Measurements from ENCODE around the gene MORF4L1. TPM values are rescaled to one million over a fixed set of nuclear protein-coding genes. Genes with fewer than 3 reads are reported as not detected.

Gene MORF4L1
- total RNA-seq, 1 donor from 2014 or later: 491 TPM

DNA sequence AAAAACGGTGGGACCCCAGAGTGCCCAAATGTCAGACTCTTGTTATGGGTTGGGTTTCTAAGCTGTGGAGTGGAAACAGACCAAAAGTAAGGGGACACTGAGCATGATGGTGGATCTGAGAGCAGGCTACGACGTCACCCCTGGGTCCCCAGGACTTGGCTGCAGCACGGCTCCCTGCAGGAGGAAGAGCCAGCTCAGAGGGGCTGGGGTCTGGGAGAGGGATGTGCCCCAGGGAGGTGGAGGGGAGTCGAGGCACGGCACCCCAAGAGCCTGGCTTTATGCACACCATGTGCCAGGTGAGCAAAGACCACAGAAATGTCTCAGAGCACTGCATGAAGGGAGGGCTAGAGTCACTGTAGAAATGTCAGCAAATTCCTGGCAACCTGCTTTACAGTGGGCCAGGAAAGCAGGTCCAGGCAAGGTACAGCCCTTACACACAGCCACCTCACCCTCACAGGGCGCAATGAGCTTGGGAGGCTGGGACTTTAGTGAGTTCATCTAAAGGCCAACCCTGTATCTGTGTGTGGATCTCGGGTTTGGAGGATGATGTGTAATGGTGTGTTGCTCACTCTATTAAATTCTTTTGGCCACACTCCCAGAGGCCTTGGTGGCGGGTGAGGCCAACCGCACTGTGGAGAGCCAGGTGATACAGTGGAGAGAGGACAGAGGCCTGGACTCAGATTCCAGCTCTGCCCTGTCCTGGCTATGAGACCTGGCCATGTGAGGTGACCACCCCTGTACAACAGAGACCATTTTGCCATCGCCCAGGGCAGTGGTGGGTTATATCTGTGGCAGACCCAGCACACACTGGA, 58.1 kb downstream of the MORF4L1 start:
- peaks cover 13% of the 10 kb centered on the region for H3K4me1 Mint-ChIP-seq (ENCODE audit: low read depth)
- TF ChIP-seq, protein P1, sequence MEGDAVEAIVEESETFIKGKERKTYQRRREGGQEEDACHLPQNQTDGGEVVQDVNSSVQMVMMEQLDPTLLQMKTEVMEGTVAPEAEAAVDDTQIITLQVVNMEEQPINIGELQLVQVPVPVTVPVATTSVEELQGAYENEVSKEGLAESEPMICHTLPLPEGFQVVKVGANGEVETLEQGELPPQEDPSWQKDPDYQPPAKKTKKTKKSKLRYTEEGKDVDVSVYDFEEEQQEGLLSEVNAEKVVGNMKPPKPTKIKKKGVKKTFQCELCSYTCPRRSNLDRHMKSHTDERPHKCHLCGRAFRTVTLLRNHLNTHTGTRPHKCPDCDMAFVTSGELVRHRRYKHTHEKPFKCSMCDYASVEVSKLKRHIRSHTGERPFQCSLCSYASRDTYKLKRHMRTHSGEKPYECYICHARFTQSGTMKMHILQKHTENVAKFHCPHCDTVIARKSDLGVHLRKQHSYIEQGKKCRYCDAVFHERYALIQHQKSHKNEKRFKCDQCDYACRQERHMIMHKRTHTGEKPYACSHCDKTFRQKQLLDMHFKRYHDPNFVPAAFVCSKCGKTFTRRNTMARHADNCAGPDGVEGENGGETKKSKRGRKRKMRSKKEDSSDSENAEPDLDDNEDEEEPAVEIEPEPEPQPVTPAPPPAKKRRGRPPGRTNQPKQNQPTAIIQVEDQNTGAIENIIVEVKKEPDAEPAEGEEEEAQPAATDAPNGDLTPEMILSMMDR (IDR thresholded peaks at IDR 0.05): no peak
- H3K9me3 Mint-ChIP-seq (ENCODE audit: low read depth): no peaks in the 10 kb centered on the region
- H3K27ac Mint-ChIP-seq (ENCODE audit: unreplicated experiment): no peak overlapping the region
- no peak for DNase-seq (ENCODE audit: low spot score)
- no peak overlapping the region for H3K4me3 Mint-ChIP-seq (ENCODE audit: unreplicated experiment)
- peaks cover 5% of the 10 kb centered on the region for H3K36me3 Mint-ChIP-seq (ENCODE audit: low read depth)
- no peaks in the 10 kb centered on the region for H3K27me3 Mint-ChIP-seq (ENCODE audit: low read depth)

DNA sequence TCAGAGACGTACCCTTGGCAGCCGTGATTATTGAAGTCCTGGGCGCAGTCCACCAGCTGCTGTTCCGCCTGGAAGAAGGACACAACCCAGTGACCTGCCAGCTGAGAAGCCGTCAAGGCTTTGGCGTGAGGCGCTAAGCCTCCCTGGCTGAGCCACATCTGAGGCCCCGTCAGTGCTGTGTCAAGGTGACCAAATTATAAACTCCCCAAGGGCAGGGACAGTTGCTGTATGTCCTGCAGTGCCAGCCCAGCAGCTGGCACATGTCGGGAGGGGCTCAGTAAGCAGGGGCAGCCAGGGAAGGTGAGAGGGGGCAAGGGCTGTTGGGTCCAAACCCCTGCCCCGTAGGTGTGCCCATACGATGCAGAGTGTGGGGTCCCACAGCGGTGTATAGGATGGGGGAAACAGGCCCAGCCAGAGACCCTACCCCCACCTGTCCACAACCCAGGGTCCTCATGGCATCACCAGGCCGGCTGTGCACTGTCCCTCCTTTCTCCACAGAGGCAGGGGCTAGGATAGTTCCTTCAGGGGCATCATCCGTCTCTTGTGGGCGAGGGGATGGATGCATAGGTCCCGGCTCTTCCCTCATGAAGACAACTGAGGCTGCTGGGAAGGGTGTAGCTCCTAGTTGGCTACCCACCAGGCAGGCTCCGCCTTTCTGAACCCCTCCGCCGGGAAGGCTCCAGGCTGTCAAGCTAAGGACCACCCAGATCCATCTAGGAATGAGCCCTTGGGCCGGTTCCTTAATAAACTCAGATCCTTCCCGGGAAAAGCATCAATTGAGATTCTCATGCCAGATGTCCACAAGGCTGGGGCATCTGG, 59.0 kb downstream of the MORF4L1 start:
- Mint-ChIP-seq H3K9me3 (ENCODE audit: low read depth) (no peaks in the 10 kb centered on the region), H3K27ac (ENCODE audit: unreplicated experiment) (no peak overlapping the region), H3K4me3 (ENCODE audit: unreplicated experiment) (no peak overlapping the region), H3K4me1 (ENCODE audit: low read depth) (peaks cover 13% of the 10 kb centered on the region), H3K36me3 (ENCODE audit: low read depth) (peaks cover 5% of the 10 kb centered on the region), H3K27me3 (ENCODE audit: low read depth) (no peaks in the 10 kb centered on the region)
- TF ChIP-seq, protein P1 (IDR thresholded peaks at IDR 0.05): no peak
- DNase-seq (ENCODE audit: low spot score): no peak

DNA sequence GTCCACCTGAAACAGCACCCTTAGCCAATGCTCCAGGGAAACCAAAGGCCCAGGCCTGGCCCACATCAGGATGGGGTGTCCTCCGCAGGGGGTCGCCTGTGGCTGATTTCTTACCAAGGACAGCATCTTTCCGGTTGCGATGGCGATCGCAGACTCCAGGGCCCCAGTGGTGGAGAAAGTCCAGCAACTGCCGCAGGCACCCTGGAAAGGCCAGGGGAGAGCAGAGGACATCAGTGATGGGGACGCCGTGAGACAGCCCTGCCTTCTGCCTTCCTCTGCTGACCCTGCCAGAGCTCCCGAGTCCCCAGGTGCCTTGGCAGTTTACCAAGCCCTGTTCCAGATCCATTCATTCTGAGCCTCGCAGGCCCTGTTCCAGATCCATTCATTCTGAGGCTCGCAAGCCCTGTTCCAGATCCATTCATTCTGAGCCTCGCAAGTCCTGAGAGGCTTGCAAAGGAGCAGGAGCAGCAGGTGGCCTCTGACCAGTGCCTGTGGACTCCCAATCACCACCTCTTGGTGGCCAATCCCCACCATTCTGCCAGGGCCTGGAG, 59.6 kb downstream of the MORF4L1 start:
- Mint-ChIP-seq H3K9me3 (ENCODE audit: low read depth) (no peaks in the 10 kb centered on the region), H3K27me3 (ENCODE audit: low read depth) (no peaks in the 10 kb centered on the region), H3K4me1 (ENCODE audit: low read depth) (peaks cover 13% of the 10 kb centered on the region), H3K4me3 (ENCODE audit: unreplicated experiment) (no peak overlapping the region), H3K36me3 (ENCODE audit: low read depth) (peaks cover 2% of the 10 kb centered on the region), H3K27ac (ENCODE audit: unreplicated experiment) (no peak overlapping the region)
- TF ChIP-seq, protein P1 (IDR thresholded peaks at IDR 0.05): no peak
- DNase-seq (ENCODE audit: low spot score): peak; percentile 66

DNA sequence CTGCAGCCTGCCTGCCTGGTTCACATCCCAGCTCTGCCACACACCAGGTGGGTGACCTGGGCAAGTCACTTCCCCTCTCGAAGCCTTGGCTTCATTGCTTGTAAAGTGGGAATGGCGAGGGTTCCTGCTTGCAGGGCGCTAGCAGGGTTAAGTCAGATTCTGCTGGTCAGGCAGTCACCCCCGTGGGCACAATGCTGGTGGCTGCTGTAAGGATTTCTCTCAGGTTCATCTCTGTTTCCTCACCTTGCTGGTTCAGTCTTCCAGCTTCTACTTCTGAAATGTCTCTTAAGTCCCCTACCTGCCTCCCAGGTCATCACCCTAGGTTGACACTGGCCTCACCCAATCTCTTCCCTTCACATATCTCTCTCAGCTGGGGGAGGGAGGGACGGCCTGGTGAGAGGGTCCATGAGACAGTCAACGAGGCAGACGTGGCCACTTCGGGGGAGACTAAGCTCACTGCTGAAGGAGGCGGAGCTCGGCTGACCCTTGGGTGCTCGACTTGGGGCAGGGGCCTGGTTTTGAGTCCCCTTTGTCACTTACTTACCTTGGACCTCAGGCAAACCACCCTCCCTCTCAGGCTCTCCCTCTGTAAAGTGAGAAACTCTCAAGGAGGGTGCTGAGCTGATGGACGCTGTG, 60.6 kb downstream of the MORF4L1 start:
- no peak overlapping the region for H3K27ac Mint-ChIP-seq (ENCODE audit: unreplicated experiment)
- H3K36me3 Mint-ChIP-seq (ENCODE audit: low read depth): peaks cover 3% of the 10 kb centered on the region
- TF ChIP-seq, protein P1 (IDR thresholded peaks at IDR 0.05): no peak
- peak; percentile 46 for DNase-seq (ENCODE audit: low spot score)
- H3K9me3 Mint-ChIP-seq (ENCODE audit: low read depth): no peaks in the 10 kb centered on the region
- peaks cover 13% of the 10 kb centered on the region for H3K4me1 Mint-ChIP-seq (ENCODE audit: low read depth)
- no peaks in the 10 kb centered on the region for H3K27me3 Mint-ChIP-seq (ENCODE audit: low read depth)
- no peak overlapping the region for H3K4me3 Mint-ChIP-seq (ENCODE audit: unreplicated experiment)
